WI38 (cell line): Measurements from ENCODE around the gene SCAF4.
"Not testable (repeated sequence)": the region's sequence is repeated elsewhere in the genome, so short reads cannot be mapped to it uniquely, and the experiment has no call there.

Experiments used
- H3K4me3 ChIP-seq: 2 replicates; pipeline ENCODE4 v1.5.1; 2011; ENCODE audit warnings: low read depth, mild to moderate bottlenecking, control low read depth, low read length
- CTCF ChIP-seq: IDR thresholded peaks from 2 replicates; pipeline ENCODE4 v1.5.1; 2012; ENCODE audit warnings: low read depth, mild to moderate bottlenecking, control low read depth, low read length

Gene SCAF4

GRCh38 chr21:31670070-31670469, 61.8 kb downstream of the SCAF4 start:
- TF ChIP-seq CTCF, result no peak
- no peak overlapping the region for H3K4me3 ChIP-seq

- TF ChIP-seq CTCF, result no peak
- no peak overlapping the region for H3K4me3 ChIP-seq
Measured at GRCh38 chr21:31668651-31669491, 63.0 kb downstream of the SCAF4 start.

- TF ChIP-seq CTCF, result no peak
- no peak overlapping the region for H3K4me3 ChIP-seq
Measured at GRCh38 chr21:31667639-31668038, 64.3 kb downstream of the SCAF4 start.

- no peak for TF ChIP-seq CTCF
- H3K4me3 ChIP-seq, result no peak overlapping the region
Measured at GRCh38 chr21:31667132-31667531, 64.8 kb downstream of the SCAF4 start.

GRCh38 chr21:31666445-31667010, 65.4 kb downstream of the SCAF4 start:
- no peak for TF ChIP-seq CTCF
- H3K4me3 ChIP-seq, result no peak overlapping the region

- H3K4me3 ChIP-seq, result not testable (repeated sequence)
Measured at GRCh38 chr21:31665869-31666268, 66.0 kb downstream of the SCAF4 start.

- TF ChIP-seq CTCF, result no peak
- H3K4me3 ChIP-seq, result no peak overlapping the region
Measured at GRCh38 chr21:31665397-31665796, 66.5 kb downstream of the SCAF4 start.
